ENCODE results near the gene FAM156A. TPM values are rescaled to one million over a fixed set of nuclear protein-coding genes. Genes with fewer than 3 reads are reported as not detected.
"Not testable (repeated sequence)": the region's sequence is repeated elsewhere in the genome, so short reads cannot be mapped to it uniquely, and the experiment has no call there.

Gene FAM156A, protein sequence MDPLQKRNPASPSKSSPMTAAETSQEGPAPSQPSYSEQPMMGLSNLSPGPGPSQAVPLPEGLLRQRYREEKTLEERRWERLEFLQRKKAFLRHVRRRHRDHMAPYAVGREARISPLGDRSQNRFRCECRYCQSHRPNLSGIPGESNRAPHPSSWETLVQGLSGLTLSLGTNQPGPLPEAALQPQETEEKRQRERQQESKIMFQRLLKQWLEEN
- 2.2 and 7.4 TPM in 2 replicates for total RNA-seq (2014; rRNA removed; shearing (Covaris generic))

DNA sequence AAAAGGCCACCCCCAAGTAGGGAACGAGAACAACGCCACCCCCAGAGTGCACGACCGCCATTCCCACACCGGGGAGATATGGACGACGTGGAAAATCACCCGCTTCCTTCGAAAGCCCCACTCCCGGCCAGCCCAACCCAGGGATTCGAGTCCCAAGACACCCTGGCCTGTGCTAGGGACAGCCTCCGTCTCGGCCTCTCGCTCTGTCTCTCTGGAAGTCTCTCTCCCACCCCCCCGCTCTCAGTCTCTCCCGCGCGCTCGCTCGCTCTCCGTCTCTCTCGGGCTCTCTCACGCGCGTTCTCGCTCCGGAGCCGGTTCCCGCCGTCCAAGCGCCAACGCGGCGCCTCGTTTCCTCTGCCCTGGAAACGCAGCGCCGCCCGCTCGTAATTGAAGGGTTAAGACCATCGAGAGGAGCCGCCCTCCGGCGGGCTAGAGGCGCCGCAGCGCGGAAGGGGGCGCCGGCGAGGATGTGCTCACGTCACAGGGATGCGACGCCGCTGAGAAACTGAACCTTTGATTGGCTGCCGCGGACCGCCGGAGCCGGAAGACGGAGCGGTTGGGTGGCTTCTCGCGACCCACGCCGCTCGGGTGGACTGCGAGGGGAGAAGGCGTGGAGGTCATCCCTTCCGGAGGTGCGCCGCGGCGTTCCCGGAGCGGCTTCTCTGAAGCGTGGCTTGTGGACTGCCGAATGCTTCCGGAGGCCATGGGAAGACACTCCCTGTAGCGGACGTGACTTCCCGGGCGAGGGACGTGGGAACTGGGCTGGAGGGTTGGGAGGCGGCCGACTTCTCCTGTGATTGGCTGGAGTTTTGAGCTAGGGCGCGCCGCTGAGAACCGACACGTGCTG is at the start of gene FAM156A:
FAM156A (minus strand) TSS at position 406 of the 847 bp plus-strand sequence. CDS start 9,930 bp downstream, outside the sequence.
- DNase-seq (ENCODE audit: low spot score); in situ Hi-C loops (cut with HindIII; ENCODE audit: low sequenced_read_pairs): not testable (repeated sequence)

DNA sequence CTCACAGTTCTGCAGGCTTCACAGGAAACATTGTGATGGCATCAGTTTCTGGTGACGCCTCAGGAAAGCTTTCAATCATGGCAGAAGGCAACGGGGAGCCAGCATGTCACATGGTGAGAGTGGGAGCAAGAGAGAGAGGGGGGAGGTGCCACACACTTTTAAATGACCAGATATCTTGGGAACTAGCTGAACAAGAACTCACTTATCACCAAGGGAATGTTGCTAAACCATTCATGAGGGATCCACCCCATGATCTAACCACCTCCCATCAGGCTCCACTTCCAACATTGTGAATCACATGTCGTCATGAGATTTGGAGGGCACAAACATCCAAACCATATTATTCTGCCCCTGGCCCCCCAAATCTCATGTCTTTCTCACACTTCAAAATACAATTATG is 47.0 kb upstream of the FAM156A start:
- no peak for DNase-seq (ENCODE audit: low spot score)
- in situ Hi-C loops (cut with HindIII; ENCODE audit: low sequenced_read_pairs), result no loop called here

DNA sequence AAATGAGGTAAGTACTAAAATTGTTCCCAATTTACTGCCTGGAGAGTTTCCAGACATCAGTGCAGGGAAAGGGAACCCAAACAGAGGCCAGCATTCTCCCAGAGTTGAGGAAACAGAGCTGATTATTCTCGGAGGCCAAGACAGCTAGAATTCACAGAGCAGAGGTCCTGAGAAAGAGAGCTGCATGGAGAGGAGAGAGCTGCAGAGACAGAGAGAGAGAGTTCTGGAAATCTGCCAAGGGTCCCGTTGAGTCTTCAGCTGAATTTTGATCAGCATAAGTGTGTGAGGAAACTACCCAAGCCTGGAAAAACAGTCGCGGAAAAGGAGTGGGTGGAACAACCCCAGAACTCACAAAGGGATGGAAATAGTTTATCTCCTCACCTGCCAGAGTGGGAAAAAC is 46.5 kb upstream of the FAM156A start:
- in situ Hi-C loops (cut with HindIII; ENCODE audit: low sequenced_read_pairs), result no loop called here
- no peak for DNase-seq (ENCODE audit: low spot score)

DNA sequence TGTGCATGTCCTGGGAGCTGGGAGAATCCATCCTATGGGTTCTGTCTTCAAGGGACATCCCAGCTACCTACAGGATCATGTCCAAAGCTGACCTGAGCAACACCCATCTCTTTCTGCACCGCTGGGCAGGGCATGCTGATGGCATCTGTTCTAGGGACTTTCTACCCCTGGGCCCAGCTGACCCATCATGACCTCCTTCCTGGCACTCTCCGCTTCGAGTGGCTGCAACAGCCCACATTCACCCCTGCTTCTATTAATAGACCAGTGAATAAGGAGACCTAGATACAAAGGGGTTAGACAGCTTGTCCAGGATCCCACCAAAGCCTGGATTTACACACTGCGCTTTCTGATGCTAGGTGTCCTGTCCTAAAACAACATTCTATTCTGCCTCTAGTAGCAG is 45.7 kb upstream of the FAM156A start:
- DNase-seq (ENCODE audit: low spot score), result no peak
- in situ Hi-C loops (cut with HindIII; ENCODE audit: low sequenced_read_pairs), result no loop called here

DNA sequence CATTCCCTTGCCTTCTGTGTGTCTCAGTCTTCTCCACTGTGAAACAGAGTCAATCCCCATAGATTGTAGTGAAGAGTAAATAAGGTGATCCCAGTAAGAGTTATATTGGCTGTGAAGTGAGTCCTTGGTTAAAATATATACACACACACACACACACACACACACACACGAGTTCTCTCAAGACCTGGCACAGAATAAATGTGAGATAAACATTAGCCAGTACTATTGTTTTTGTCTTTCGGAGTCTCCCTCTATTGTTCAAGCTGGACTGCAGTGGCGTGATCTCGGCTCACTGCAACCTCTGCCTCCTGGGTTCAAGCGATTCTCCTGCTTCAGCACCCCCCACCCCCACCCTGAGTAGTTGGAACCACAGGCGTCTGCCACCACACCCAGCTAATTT is 44.8 kb upstream of the FAM156A start:
- in situ Hi-C loops (cut with HindIII; ENCODE audit: low sequenced_read_pairs), result no loop called here
- no peak for DNase-seq (ENCODE audit: low spot score)

DNA sequence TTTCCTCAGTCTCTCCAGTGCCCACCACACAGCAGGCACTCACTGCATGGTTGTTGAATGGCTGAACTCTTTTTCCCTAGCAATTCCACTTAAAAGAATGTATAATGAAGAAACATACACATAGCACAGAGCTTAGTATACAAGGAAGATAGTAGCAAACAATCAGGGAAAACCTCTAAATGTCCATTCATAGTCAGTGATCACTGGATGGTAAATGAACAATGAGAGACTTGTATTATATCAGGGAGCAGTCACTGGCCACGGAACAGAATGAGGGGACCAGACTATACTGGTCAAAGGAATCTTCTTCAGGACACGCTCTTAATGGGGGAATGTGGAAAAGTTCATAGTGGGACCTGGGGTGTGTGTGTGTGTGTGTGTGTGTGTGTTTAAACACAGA is 43.6 kb upstream of the FAM156A start:
- no peak for DNase-seq (ENCODE audit: low spot score)
- in situ Hi-C loops (cut with HindIII; ENCODE audit: low sequenced_read_pairs), result no loop called here

DNA sequence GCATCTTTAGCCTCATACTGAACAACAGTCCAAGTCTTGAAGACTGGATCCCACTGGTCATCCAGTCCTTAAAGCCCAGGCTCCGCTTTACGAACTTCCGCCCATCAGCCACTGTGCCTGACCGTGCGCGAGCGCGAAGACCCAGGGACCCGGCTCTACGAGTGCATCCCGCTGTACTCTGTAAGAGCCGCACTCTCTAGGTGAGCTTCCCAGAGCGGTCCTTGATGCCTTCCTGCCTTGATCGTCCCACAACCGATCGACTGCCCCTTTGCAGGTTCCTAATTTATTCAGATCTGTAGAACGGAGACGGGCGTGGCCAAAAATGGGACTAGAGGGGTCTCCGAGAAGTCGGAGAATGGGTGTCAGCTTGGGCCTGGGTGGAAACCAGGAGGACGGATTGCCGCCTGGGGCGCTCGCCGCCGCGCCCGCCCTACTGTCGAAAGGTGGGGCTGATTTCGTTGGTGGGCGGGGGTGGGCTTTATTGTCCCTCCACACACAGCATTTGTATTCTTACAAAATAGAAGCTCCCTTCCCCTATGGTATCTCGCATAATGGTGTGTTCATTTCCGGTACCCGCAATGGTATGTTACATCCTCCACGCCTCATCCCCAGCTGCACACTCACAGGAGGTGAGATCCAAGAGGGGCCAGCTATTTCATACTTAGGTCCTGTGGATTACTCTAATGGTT is 42.3 kb upstream of the FAM156A start:
- in situ Hi-C loops (cut with HindIII; ENCODE audit: low sequenced_read_pairs), result no loop called here
- DNase-seq (ENCODE audit: low spot score), result no peak

DNA sequence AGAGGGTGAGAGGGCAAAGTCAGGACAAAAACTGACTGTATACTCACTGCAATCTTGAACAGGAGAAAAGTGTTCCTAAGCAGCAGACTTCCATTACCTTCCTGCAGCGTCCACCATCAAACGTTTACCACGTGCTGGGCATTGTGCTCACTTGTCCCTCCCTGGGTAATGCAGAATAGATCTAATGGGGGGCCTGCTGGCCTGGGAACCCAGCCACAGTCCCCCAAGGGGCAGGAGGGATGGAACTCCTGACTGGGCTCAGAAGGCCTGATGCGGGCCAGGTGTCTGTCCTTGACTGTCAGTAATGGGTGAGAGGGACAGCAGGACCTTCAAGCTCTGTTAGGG is 37.6 kb upstream of the FAM156A start:
- no peak for DNase-seq (ENCODE audit: low spot score)
- in situ Hi-C loops (cut with HindIII; ENCODE audit: low sequenced_read_pairs), result no loop called here

DNA sequence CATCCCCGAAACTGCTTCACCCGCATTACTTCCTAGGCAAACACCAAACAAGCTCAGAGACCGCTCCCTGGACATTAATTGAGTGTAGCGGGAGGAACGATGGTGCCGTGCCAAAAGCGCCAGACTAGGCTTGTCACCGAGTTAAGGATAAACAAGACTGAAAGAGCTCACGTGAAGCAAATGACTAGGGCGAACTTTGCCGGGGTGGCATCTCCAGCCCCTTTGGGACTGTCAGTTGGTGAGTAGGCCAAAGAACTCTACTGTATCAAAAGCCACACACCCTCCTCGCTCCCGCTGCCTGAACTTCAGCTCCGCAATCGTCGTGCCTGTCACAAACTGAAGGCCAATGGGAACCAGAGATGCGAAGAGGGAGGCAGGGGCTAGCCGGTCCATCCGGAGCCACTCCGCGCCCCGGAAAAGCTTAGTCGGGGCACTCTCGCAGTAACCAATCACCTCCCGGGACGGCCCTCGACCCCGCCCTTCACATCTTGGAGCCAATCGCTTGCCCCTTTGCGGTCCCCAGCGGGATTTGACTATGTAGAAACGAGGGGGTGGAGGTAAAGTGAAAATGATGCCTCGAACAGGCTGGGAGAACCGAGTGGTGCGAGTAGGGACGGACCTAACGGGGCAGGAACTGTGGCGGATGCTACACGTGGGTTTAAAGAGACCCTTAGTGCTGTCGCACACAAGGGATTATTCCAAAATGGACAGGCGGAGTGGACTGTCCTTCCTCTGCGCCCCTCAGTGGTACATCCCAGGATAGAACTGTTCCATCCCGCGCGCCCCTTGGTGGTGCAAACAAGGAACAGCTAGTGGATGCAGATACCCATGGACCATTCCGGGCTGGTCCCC is 37.0 kb upstream of the FAM156A start:
- in situ Hi-C loops (cut with HindIII; ENCODE audit: low sequenced_read_pairs), result no loop called here
- DNase-seq (ENCODE audit: low spot score), result peak; percentile 96

DNA sequence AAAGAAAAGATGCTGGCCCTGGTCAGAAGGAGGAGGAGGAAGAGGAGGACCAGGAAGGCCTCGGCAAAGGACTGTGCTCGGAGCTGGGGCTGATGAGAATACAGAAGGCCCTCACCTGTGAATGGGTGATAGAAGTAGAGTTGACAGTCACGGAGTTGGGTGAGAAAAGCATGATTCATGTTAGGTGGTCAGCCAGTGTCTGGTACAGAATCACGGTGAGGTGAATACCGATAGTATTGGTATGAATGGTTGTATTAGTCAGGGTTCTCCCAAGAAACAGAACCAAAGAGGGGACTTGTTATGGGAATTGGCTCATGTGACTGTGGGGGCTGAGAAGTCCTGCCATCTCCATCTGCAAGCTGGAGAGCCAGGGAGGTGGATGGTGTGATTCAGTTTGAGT is 32.5 kb upstream of the FAM156A start:
- in situ Hi-C loops (cut with HindIII; ENCODE audit: low sequenced_read_pairs), result no loop called here
- DNase-seq (ENCODE audit: low spot score), result no peak

DNA sequence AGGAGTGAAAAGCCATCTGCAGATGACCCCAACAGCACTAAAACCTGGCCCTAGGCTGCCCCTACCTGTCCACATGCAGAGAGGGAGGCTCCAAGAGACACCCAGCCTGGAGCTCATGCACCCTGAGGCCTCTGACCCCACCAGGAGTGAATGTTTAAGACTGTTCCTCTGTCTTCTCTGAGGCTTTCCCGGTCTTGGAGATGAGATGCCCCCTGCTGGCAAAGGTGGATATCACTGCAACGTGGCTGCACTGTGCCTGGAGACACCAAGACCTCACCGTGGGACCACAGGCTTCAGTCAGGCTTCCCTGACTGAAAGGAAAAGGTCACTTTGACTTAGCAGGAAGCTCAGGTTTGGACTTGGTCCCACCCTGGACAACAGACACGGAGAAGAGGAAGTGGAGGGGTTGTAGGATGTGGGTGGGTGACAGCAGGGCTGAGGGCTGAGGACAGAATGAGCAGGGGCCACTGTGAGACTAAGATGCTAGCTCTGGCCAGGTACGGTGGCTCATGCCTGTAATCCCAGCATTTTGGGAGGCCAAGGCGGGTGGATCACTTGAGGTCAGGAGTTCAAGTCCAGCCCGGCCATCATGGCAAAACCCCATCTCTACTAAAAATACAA is 31.8 kb upstream of the FAM156A start:
- DNase-seq (ENCODE audit: low spot score), result peak; percentile 51
- in situ Hi-C loops (cut with HindIII; ENCODE audit: low sequenced_read_pairs), result not testable (repeated sequence)

DNA sequence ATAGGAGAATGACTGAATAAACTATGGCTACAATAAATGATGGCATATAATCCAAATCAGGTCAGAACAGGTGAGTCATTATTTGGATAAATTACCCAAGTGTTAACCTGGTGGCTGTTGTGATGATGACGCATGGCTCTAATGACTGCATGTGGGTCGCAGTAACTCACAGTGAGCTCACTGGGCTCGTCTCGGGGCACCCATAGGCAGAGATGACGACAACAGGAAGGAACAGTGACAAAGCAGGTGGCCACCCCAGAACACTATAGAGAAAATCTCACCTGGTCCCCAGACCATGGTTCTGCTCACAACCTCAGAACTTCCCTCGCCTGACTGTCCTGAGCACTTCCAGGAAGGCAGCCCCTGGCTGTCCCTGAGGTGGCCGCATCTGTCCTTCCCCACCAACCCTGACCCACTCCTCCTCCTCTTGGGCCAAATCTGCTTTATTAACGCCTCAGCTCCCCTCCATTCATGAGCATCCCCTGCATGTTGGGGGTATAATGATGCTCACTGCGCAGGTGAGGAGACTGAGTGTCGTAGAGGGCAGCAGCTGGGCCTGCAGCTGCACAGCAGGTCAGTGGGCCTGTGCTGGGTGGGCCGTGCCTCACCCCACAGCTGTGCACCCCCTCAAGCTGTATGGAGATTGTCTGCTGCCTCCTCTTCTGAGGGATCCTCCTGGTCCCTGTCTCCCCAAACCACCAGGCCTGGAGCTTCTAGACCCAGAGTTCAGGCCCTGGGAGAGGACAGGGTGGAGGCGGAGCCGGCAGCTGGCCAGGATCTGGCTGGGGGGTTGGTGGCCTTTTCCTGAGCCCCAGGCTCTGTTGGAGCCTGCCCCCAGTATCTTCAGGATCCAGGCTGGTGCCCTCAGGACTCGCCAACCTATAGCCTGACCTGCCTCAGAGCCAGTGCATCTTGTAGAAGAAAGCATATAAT is 30.9 kb upstream of the FAM156A start:
- in situ Hi-C loops (cut with HindIII; ENCODE audit: low sequenced_read_pairs), result no loop called here

DNA sequence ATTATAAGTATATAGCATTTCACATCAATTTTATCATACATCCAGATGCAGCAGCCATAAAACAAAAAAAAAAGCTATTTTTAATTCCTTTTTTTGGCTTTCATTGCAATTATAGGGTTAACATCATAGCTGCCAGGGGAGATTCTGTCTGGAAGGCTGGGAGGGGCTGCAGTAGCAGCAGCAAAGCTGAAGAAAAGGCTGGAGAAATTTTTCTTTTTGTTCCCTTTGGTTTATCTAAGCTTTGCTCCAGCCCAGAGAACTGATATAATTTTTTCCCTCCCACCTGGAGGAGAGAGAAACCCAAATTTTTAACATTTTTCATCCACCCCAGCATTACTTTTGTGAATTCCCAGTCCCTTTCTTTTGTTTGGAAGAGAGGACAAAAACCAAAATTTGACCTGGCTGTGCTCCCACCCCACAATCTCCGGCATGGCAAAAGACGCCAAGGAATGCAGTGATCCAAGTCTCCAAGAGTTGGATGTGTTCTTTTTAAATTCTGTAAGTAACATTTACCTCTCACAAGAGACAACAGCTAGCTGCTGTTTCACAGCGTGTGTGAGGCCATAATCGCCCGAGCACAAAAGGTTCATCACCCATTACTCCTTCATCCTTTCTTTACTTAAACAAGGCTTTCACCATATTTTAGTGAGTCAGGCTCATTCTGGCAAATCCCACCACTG is 25.1 kb upstream of the FAM156A start:
- in situ Hi-C loops (cut with HindIII; ENCODE audit: low sequenced_read_pairs), result no loop called here
- peak; percentile 16 for DNase-seq (ENCODE audit: low spot score)

More for the DNA sequence above, 30.9 kb upstream of the FAM156A start:
- no peak for DNase-seq (ENCODE audit: low spot score)

DNA sequence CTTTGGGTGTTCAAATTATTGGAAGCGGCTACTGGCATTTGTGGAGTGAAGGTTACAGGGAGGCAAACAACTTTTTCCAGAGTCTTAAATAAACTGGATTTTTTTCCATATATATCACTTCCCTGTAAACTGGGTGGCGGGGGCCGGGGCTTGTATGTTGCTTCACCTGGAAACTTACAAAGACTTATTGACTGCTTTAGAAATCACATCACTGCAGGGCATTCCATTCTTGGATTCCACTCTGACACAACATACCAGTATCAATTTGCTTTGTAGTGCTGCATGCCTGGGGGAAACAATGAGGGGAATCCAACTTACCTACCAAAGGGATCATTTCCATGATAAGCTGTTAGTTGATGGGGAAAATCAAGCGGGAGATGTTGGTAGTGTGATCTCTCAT is 21.7 kb upstream of the FAM156A start:
- in situ Hi-C loops (cut with HindIII; ENCODE audit: low sequenced_read_pairs), result no loop called here
- DNase-seq (ENCODE audit: low spot score), result no peak

DNA sequence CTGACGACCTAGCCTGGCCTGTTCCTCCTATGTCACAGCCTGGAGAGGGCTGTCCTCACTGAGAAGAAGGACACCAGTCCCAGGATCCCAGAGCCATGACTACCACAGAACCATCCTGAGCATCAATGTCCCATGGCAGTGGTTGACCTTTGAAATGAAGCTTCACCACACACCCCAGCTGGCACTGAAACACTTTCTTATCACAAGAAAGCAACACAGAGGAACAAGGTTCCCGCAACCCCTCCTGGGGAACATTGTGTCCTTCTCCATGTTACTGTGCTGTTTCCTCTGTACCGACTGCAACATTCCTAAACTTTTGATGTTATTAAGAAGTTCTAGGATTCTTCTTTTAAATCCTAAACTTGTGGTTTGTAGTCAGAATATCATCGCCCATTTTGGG is 21.2 kb upstream of the FAM156A start:
- in situ Hi-C loops (cut with HindIII; ENCODE audit: low sequenced_read_pairs), result no loop called here
- no peak for DNase-seq (ENCODE audit: low spot score)

DNA sequence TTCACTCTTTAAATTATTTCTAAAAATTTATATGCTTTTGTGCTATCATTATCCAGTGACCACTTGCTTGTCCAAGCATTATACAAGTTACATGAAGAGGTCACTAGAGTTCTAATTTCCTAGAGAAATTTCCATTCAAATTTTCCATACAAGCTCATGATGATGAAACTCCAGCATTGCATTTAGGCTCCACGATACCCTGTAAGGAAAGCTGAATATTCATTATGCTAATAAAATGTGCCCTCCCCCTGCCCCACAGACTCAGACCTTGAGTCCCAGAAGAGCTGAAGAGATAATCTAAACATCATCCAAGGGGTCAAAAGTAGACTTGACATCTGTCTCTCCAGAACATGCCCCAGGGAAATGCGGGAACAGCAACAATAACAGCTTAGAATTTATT is 19.6 kb upstream of the FAM156A start:
- in situ Hi-C loops (cut with HindIII; ENCODE audit: low sequenced_read_pairs), result no loop called here
- no peak for DNase-seq (ENCODE audit: low spot score)

DNA sequence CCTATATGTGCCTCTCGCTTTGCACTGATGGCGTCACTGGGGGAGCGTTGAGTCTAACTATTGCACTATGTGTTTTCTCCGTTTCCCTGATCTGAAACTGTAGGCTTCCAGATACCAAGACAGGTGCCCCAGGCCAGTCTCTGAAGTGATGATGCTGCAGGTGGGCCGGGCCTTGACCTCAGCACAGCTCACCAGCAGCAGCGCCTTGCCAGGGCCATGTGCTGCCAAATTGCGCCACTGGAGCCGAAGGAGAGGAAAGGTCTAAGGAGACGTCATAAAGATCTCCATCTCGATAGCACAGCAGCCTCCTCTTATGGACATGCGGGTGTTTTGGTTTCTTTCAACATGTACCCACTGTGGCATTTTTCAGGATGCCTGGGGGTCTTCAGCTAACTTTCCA is 17.3 kb upstream of the FAM156A start:
- DNase-seq (ENCODE audit: low spot score), result not testable (repeated sequence)

More for the DNA sequence above, 17.3 kb upstream of the FAM156A start:
- in situ Hi-C loops (cut with HindIII; ENCODE audit: low sequenced_read_pairs), result not testable (repeated sequence)

All from G401 (cell line).